Panc1 (cell line): ENCODE data around the gene CENPVL3. TPM values are rescaled to one million over a fixed set of nuclear protein-coding genes. Genes with fewer than 3 reads are reported as not detected.

Experiments
- ATAC-seq: fragments of 200-7000 bp; cut with Tn5 transposase; 2 replicates; pipeline ENCODE4 v1.9.1; 2020; ENCODE audit warnings: mild to moderate bottlenecking, moderate library complexity
- BruUV-seq: library from RNA; stranded (reverse); fragments of 400-500 nt; replicated peaks from 2 replicates; lab custom pipeline; 2021; lab: Mats Ljungman, UMichigan
- CTCF ChIA-PET: fragments of 300-600 bp; sonication (Branson Sonifier 250); formaldehyde crosslinking; loops from one replicate; lab custom pipeline; 2022; ENCODE audit warnings: antibody characterized with exemption; lab: Charles Lee
- POLR2A ChIA-PET: fragments of 300-600 bp; sonication (Branson Sonifier 250); formaldehyde crosslinking; loops from one replicate; lab custom pipeline; 2022; ENCODE audit warnings: antibody characterized with exemption; lab: Charles Lee
- DNase-seq: peaks from one replicate; pipeline ENCODE4 v3.0.0-alpha.2; 2010; ENCODE audit warnings: low read depth, low spot score
- H3K27ac ChIP-seq: 2 replicates; pipeline ENCODE4 v1.5.1; 2011; ENCODE audit warnings: mild to moderate bottlenecking, low read length, inconsistent platforms
- H3K27me3 ChIP-seq: fragments of 200-500 bp; sonication (Bioruptor generic); 2 replicates; pipeline ENCODE4 v1.6.0; 2014; ENCODE audit warnings: low read length, inconsistent platforms; ENCODE audit not compliant: control insufficient read depth, insufficient read depth
- H3K36me3 ChIP-seq: fragments of 200-500 bp; sonication (Bioruptor generic); 2 replicates; pipeline ENCODE4 v1.5.1; 2014; ENCODE audit warnings: inconsistent platforms, mild to moderate bottlenecking, low read length, moderate library complexity; ENCODE audit not compliant: control insufficient read depth, insufficient read depth
- H3K4me1 ChIP-seq: 2 replicates; pipeline ENCODE4 v1.5.1; 2011; ENCODE audit warnings: inconsistent platforms, mild to moderate bottlenecking, low read length, moderate library complexity; ENCODE audit not compliant: control insufficient read depth, insufficient read depth
- H3K4me3 ChIP-seq, 2 experiments: 2 replicates each; pipeline ENCODE4 v1.5.1; 2011 to 2012; ENCODE audit warnings: low read depth in 2 of 2, low read length in 2 of 2, mild to moderate bottlenecking in 2 of 2, inconsistent platforms in 1 of 2, moderate library complexity in 1 of 2
- H3K9me3 ChIP-seq: fragments of 200-500 bp; sonication (Bioruptor generic); 2 replicates; pipeline ENCODE4 v1.5.1; 2014; ENCODE audit warnings: low read depth, mild to moderate bottlenecking, inconsistent platforms, low read length, moderate library complexity; ENCODE audit not compliant: control insufficient read depth, insufficient read depth
- CTCF ChIP-seq: fragments of 450-650 bp; IDR thresholded peaks from 2 replicates; pipeline ENCODE4 v1.5.1; 2017; ENCODE audit warnings: mild to moderate bottlenecking
- POLR2AphosphoS5 ChIP-seq: IDR thresholded peaks from 2 replicates; pipeline ENCODE4 v1.6.1; 2012; ENCODE audit warnings: mild to moderate bottlenecking, low read depth, low read length, moderate library complexity
- REST ChIP-seq, 2 experiments: IDR thresholded peaks; 2 replicates each; pipeline ENCODE4 v1.6.1; 2011 to 2012; ENCODE audit warnings: low read depth in 2 of 2, control low read depth in 1 of 2, low read length in 1 of 2, mild to moderate bottlenecking in 1 of 2, moderate library complexity in 1 of 2; ENCODE audit not compliant: insufficient read depth in 1 of 2
- SIN3A ChIP-seq: IDR thresholded peaks from 2 replicates; pipeline ENCODE4 v1.6.1; 2012; ENCODE audit warnings: low read depth, mild to moderate bottlenecking, low read length, moderate library complexity, borderline replicate concordance; ENCODE audit not compliant: insufficient read depth
- TCF7L2 ChIP-seq: IDR thresholded peaks from 2 replicates; pipeline ENCODE4 v1.6.1; 2011; ENCODE audit warnings: mild to moderate bottlenecking, low read depth, low read length, inconsistent platforms
- in situ Hi-C: cut with HindIII; loops from 2 replicates; pipeline ENCODE4 v1.10.0; 2016; ENCODE audit warnings: low sequenced_read_pairs, low pct_unique_long_range_greater_than_20kb
- intact Hi-C: fragments of 100-400 bp; cut with micrococcal nuclease; formaldehyde crosslinking; loops from one replicate; pipeline ENCODE4 v1.10.0; 2022; ENCODE audit not compliant: unreplicated experiment
- total RNA-seq: library from RNA; stranded (reverse); gene quantifications from one replicate; pipeline ENCODE4 v1.2.1, GENCODE V29; 2021; ENCODE audit not compliant: unreplicated experiment

CENPVL3 gene
- total RNA-seq, 1 experiment from 2014 or later, result 2.9 TPM

GRCh38 chrX:51608126-51608525, 10.6 kb downstream of the CENPVL3 start:
- H3K4me3 ChIP-seq, result no peak overlapping the region
- in situ Hi-C loops (no loop called here), intact Hi-C loops (no loop called here)
- H3K9me3 ChIP-seq, result no peaks in the 10 kb centered on the region
- no peaks in the 10 kb centered on the region for H3K4me1 ChIP-seq
- no peaks in the 10 kb centered on the region for H3K27me3 ChIP-seq
- no peak for TF ChIP-seq TCF7L2
- POLR2A ChIA-PET, result no interaction called here
- DNase-seq (no peak), ATAC-seq (no peak)
- no peaks in the 10 kb centered on the region for H3K36me3 ChIP-seq
- no peak overlapping the region for H3K27ac ChIP-seq
- CTCF ChIA-PET, result no interaction called here
- BruUV-seq, result no TSS peak

- in situ Hi-C loops, result no loop called here
- intact Hi-C loops, result no loop called here
- no peak for DNase-seq
These were observed 12.3 kb downstream of the CENPVL3 start for GRCh38 chrX:51606446-51606845.

More at GRCh38 chrX:51606446-51606845, 12.3 kb downstream of the CENPVL3 start:
- no peak for ATAC-seq
- no peak overlapping the region for H3K4me3 ChIP-seq
- CTCF ChIA-PET, result no interaction called here
- no peaks in the 10 kb centered on the region for H3K4me1 ChIP-seq
- no TSS peak for BruUV-seq
- POLR2A ChIA-PET, result no interaction called here
- H3K36me3 ChIP-seq, result no peaks in the 10 kb centered on the region
- TF ChIP-seq CTCF (no peak), SIN3A (no peak), POLR2AphosphoS5 (no peak), REST (IDR thresholded peaks at IDR 0.05; ENCODE audit: insufficient read depth in 1 of 2, low read depth in 2 of 2, low read length in 1 of 2) (no peak), TCF7L2 (no peak)
- H3K27ac ChIP-seq, result no peak overlapping the region
- H3K27me3 ChIP-seq, result no peaks in the 10 kb centered on the region
- no peaks in the 10 kb centered on the region for H3K9me3 ChIP-seq
